H9 (cell line): ENCODE data around the gene HEPHL1. TPM values are rescaled to one million over a fixed set of nuclear protein-coding genes. Genes with fewer than 3 reads are reported as not detected.

Experiments used
- DNase-seq: peaks from one replicate; pipeline ENCODE4 v3.0.0-alpha.2; 2017
- H2AFZ ChIP-seq: one replicate; pipeline ENCODE4 v1.6.1; 2013; ENCODE audit warnings: mild to moderate bottlenecking, low read length, control low read depth, moderate library complexity
- H2AK5ac ChIP-seq: 2 replicates; pipeline ENCODE4 v1.6.1; 2013; ENCODE audit warnings: low read length, control low read depth, mixed read lengths; ENCODE audit not compliant: insufficient read length
- H2BK120ac ChIP-seq: one replicate; pipeline ENCODE4 v1.6.1; 2013; ENCODE audit warnings: low read depth, mild to moderate bottlenecking, low read length, control low read depth, inconsistent platforms; ENCODE audit not compliant: poor library complexity, severe bottlenecking
- H2BK12ac ChIP-seq: 2 replicates; pipeline ENCODE4 v1.6.1; 2013; ENCODE audit warnings: low read length, control low read depth, mixed read lengths, low read depth; ENCODE audit not compliant: insufficient read length
- H2BK15ac ChIP-seq: 2 replicates; pipeline ENCODE4 v1.6.1; 2013; ENCODE audit warnings: low read depth, low read length, control low read depth
- H2BK20ac ChIP-seq: one replicate; pipeline ENCODE4 v1.6.1; 2013; ENCODE audit warnings: low read depth, mild to moderate bottlenecking, low read length, control low read depth, inconsistent platforms; ENCODE audit not compliant: poor library complexity, severe bottlenecking
- H2BK5ac ChIP-seq: 2 replicates; pipeline ENCODE4 v1.6.1; 2013; ENCODE audit warnings: low read length, control low read depth, mixed read lengths; ENCODE audit not compliant: insufficient read length
- H3K14ac ChIP-seq: 2 replicates; pipeline ENCODE4 v1.6.1; 2013; ENCODE audit warnings: low read length, control low read depth; ENCODE audit not compliant: insufficient read depth
- H3K18ac ChIP-seq: 2 replicates; pipeline ENCODE4 v1.6.1; 2013; ENCODE audit warnings: low read depth, mild to moderate bottlenecking, mixed read lengths, low read length, control low read depth; ENCODE audit not compliant: insufficient read length
- H3K23ac ChIP-seq: 2 replicates; pipeline ENCODE4 v1.6.1; 2013; ENCODE audit warnings: low read length, control low read depth, mixed read lengths, low read depth; ENCODE audit not compliant: insufficient read length
- H3K23me2 ChIP-seq: 2 replicates; pipeline ENCODE4 v1.6.1; 2013; ENCODE audit warnings: low read depth, mild to moderate bottlenecking, mixed read lengths, low read length, control low read depth; ENCODE audit not compliant: insufficient read length, poor library complexity, severe bottlenecking
- H3K27ac ChIP-seq: 2 replicates; pipeline ENCODE4 v1.5.1; 2013; ENCODE audit warnings: low read length, control low read depth, mixed read lengths, low read depth; ENCODE audit not compliant: insufficient read length
- H3K27me3 ChIP-seq: 2 replicates; pipeline ENCODE4 v1.6.1; 2013; ENCODE audit warnings: low read length, control low read depth, inconsistent platforms; ENCODE audit not compliant: insufficient read depth
- H3K4ac ChIP-seq: 2 replicates; pipeline ENCODE4 v1.6.1; 2013; ENCODE audit warnings: low read depth, mild to moderate bottlenecking, control low read depth, inconsistent platforms, low read length, moderate library complexity
- H3K4me1 ChIP-seq: 2 replicates; pipeline ENCODE4 v1.6.1; 2013; ENCODE audit warnings: low read length, control low read depth, inconsistent platforms; ENCODE audit not compliant: insufficient read depth
- H3K4me2 ChIP-seq: 2 replicates; pipeline ENCODE4 v1.6.1; 2013; ENCODE audit warnings: low read length, control low read depth, mixed read lengths; ENCODE audit not compliant: insufficient read length, insufficient read depth
- H3K56ac ChIP-seq: 2 replicates; pipeline ENCODE4 v1.6.1; 2013; ENCODE audit warnings: low read depth, mild to moderate bottlenecking, mixed read lengths, low read length, control low read depth; ENCODE audit not compliant: insufficient read length
- H3K79me1 ChIP-seq: 2 replicates; pipeline ENCODE4 v1.6.1; 2013; ENCODE audit warnings: low read depth, mild to moderate bottlenecking, moderate library complexity, low read length, control low read depth, inconsistent platforms; ENCODE audit not compliant: insufficient read depth, poor library complexity, severe bottlenecking
- H3K79me2 ChIP-seq: 2 replicates; pipeline ENCODE4 v1.6.1; 2013; ENCODE audit warnings: low read length, control low read depth, inconsistent platforms; ENCODE audit not compliant: insufficient read depth
- H3K9ac ChIP-seq: 2 replicates; pipeline ENCODE4 v1.6.1; 2013; ENCODE audit warnings: low read length, control low read depth, mixed read lengths; ENCODE audit not compliant: insufficient read length; ENCODE audit errors: extremely low read depth
- H3K9me3 ChIP-seq: one replicate; pipeline ENCODE4 v1.6.1; 2013; ENCODE audit warnings: low read depth, low read length, inconsistent platforms; ENCODE audit not compliant: control insufficient read depth
- H3T11ph ChIP-seq: one replicate; pipeline ENCODE4 v1.6.1; 2013; ENCODE audit warnings: mild to moderate bottlenecking, low read length, control low read depth, inconsistent platforms
- H4K20me1 ChIP-seq: one replicate; pipeline ENCODE4 v1.6.1; 2013; ENCODE audit not compliant: control insufficient read depth, insufficient read length, insufficient read depth
- H4K5ac ChIP-seq: 2 replicates; pipeline ENCODE4 v1.6.1; 2013; ENCODE audit warnings: low read depth, mild to moderate bottlenecking, mixed read lengths, low read length, control low read depth; ENCODE audit not compliant: insufficient read length
- H4K8ac ChIP-seq: replicated peaks from 2 replicates; pipeline ENCODE4 v1.6.1; 2013; ENCODE audit warnings: low read length, control low read depth, mixed read lengths, low read depth; ENCODE audit not compliant: insufficient read length
- H4K91ac ChIP-seq: 2 replicates; pipeline ENCODE4 v1.6.1; 2013; ENCODE audit warnings: low read depth, mild to moderate bottlenecking, moderate library complexity, mixed read lengths, low read length, control low read depth; ENCODE audit not compliant: insufficient read length
- H3K27ac Mint-ChIP-seq, 3 experiments: 2 replicates in 2 of 3; 3 replicates in 1 of 3; pipeline ENCODE4 v1.8.0; 2020 to 2021; ENCODE audit warnings: mixed read lengths in 3 of 3, mild to moderate bottlenecking in 1 of 3, moderate library complexity in 1 of 3
- H3K27me3 Mint-ChIP-seq: 2 replicates; pipeline ENCODE4 v1.8.0; 2021; ENCODE audit warnings: low read depth, mild to moderate bottlenecking, moderate library complexity, mixed read lengths
- H3K36me3 Mint-ChIP-seq, 3 experiments: 2 replicates in 2 of 3; 3 replicates in 1 of 3; pipeline ENCODE4 v1.8.0; 2020 to 2021; ENCODE audit warnings: low read depth in 3 of 3, mixed read lengths in 3 of 3; ENCODE audit not compliant: insufficient read depth in 1 of 3
- H3K4me1 Mint-ChIP-seq, 2 experiments: 2 replicates each; pipeline ENCODE4 v1.8.0; 2020; ENCODE audit warnings: mixed read lengths in 2 of 2
- H3K4me3 Mint-ChIP-seq, 2 experiments: 2 replicates in 1 of 2; 3 replicates in 1 of 2; pipeline ENCODE4 v1.8.0; 2020 to 2021; ENCODE audit warnings: mild to moderate bottlenecking in 2 of 2, mixed read lengths in 2 of 2, moderate library complexity in 1 of 2
- H3K9me3 Mint-ChIP-seq, 2 experiments: 2 replicates in 1 of 2; 3 replicates in 1 of 2; pipeline ENCODE4 v1.8.0; 2020; ENCODE audit warnings: mild to moderate bottlenecking in 2 of 2, mixed read lengths in 2 of 2, moderate library complexity in 1 of 2
- CTCF ChIP-seq: fragments of 200-600 bp; sonication (generic); conservative IDR thresholded peaks from 3 replicates; pipeline ENCODE4 v1.8.0; 2021; ENCODE audit warnings: antibody characterized with exemption, mild to moderate bottlenecking
- WGBS: extraction: QIAGEN DNeasy Blood & Tissue Kit; methylation state at CpG from one replicate; pipeline ENCODE4 v1.1.7; 2013; ENCODE audit warnings: missing lambda C conversion rate, low lambda C conversion rate, mixed read lengths; ENCODE audit not compliant: insufficient read length; ENCODE audit errors: extremely low coverage; 5-methylcytosine and 5-hydroxymethylcytosine counted together
- total RNA-seq: library from RNA; stranded (reverse); gene quantifications from 2 replicates; pipeline ENCODE4 v1.2.1, GENCODE V29; 2021

HEPHL1 gene
- total RNA-seq, 1 experiment from 2014 or later, result not detected

GRCh38 chr11:94030059-94030458, 8.9 kb downstream of the HEPHL1 start:
- no peaks in the 10 kb centered on the region for H3K79me2 ChIP-seq
- Mint-ChIP-seq H3K4me3 (no peak overlapping the region), H3K27ac (no peak overlapping the region), H3K9me3 (peaks cover 4% of the 10 kb centered on the region in 2 experiments; a peak in 2 of 5 replicates), H3K27me3 (no peaks in the 10 kb centered on the region; the same call in 1 of the 2 replicates), H3K36me3 (peaks cover 0 to 8% (median 1%) of the 10 kb centered on the region in 3 experiments; a peak in 2 of 7 replicates), H3K4me1 (peaks cover 0 to 3% of the 10 kb centered on the region in 2 experiments; a peak in 2 of 4 replicates)
- H2BK15ac ChIP-seq, result no peak overlapping the region
- H3K27me3 ChIP-seq, result no peaks in the 10 kb centered on the region
- no peak overlapping the region for H3K9ac ChIP-seq
- H3K14ac ChIP-seq, result no peak overlapping the region
- H4K20me1 ChIP-seq, result no peaks in the 10 kb centered on the region
- no peak overlapping the region for H4K91ac ChIP-seq
- H2BK12ac ChIP-seq, result no peak overlapping the region
- no peak overlapping the region for H2AFZ ChIP-seq
- H3K79me1 ChIP-seq, result no peaks in the 10 kb centered on the region
- H3K27ac ChIP-seq, result no peak overlapping the region
- no peak overlapping the region for H3K56ac ChIP-seq
- no peak overlapping the region for H2BK120ac ChIP-seq
- no peak overlapping the region for H3K4me2 ChIP-seq
- H3K9me3 ChIP-seq, result no peaks in the 10 kb centered on the region
- H3K18ac ChIP-seq, result no peak overlapping the region
- no CpG with 5 or more reads among the region's 1 CpG for WGBS
- no peaks in the 10 kb centered on the region for H3K4me1 ChIP-seq
- no peak overlapping the region for H2BK5ac ChIP-seq
- DNase-seq, result no peak
- no peak overlapping the region for H3K23ac ChIP-seq
- H2AK5ac ChIP-seq, result no peak overlapping the region
- no peak overlapping the region for H4K8ac ChIP-seq
- TF ChIP-seq CTCF, result no peak
- no peak overlapping the region for H2BK20ac ChIP-seq
- no peak overlapping the region for H3T11ph ChIP-seq
- H4K5ac ChIP-seq, result no peak overlapping the region
- H3K4ac ChIP-seq, result no peak overlapping the region
- H3K23me2 ChIP-seq, result no peaks in the 10 kb centered on the region
